Measurements from ENCODE around the gene FRYL. TPM values are rescaled to one million over a fixed set of nuclear protein-coding genes. Genes with fewer than 3 reads are reported as not detected.

Gene FRYL
- total RNA-seq, 1 experiment from 2014 or later, result 53.9 TPM

DNA sequence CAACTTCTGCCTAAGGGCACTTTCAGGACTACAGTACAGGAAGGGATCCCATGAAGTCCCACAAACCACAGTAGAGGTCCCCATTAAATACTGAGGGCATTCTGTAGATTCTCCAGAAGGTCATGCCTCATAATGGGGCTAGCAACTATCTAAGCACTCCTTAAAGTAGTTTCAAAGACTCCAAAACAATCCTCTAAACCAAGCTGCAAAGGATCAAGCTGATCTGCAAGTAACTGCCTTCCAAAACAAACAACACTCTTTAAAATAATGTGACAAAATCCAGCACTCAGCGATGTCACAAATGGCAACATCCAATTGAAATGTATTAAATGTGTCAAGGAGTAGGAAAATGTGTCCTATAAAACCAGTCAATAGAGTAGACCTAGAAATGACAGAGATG lies 118.7 kb downstream of the FRYL start:
- peaks cover 17% of the 10 kb centered on the region; the same call in 1 of the 2 replicates for H3F3A ChIP-seq (ENCODE audit: insufficient read depth, low read depth)
- no peaks in the 10 kb centered on the region for H3K9me3 ChIP-seq (ENCODE audit: insufficient read depth, low read depth)
- H3K27ac ChIP-seq, result no peak overlapping the region
- H3K79me2 ChIP-seq (ENCODE audit: low read depth), result no peaks in the 10 kb centered on the region
- no peak for DNase-seq
- no peaks in the 10 kb centered on the region for H3K27me3 ChIP-seq (ENCODE audit: insufficient read depth, low read depth)
- H3K4me1 ChIP-seq (replicated peaks; ENCODE audit: insufficient read depth), result peaks cover 19% of the 10 kb centered on the region
- no peak overlapping the region for H3K4me3 ChIP-seq
- H4K20me1 ChIP-seq (ENCODE audit: insufficient read depth), result no peaks in the 10 kb centered on the region
- BruUV-seq (replicated peaks), result no TSS peak
- TF ChIP-seq, protein P1, sequence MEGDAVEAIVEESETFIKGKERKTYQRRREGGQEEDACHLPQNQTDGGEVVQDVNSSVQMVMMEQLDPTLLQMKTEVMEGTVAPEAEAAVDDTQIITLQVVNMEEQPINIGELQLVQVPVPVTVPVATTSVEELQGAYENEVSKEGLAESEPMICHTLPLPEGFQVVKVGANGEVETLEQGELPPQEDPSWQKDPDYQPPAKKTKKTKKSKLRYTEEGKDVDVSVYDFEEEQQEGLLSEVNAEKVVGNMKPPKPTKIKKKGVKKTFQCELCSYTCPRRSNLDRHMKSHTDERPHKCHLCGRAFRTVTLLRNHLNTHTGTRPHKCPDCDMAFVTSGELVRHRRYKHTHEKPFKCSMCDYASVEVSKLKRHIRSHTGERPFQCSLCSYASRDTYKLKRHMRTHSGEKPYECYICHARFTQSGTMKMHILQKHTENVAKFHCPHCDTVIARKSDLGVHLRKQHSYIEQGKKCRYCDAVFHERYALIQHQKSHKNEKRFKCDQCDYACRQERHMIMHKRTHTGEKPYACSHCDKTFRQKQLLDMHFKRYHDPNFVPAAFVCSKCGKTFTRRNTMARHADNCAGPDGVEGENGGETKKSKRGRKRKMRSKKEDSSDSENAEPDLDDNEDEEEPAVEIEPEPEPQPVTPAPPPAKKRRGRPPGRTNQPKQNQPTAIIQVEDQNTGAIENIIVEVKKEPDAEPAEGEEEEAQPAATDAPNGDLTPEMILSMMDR (conservative IDR thresholded peaks at IDR 0.05), result no peak
- no peak for TF ChIP-seq EZH2 (IDR thresholded peaks at IDR 0.05; ENCODE audit: low read depth)
- no peak overlapping the region for H3K4me2 ChIP-seq
- POLR2A ChIA-PET (ENCODE audit: unreplicated experiment), result no interaction called here
- H3K9me2 ChIP-seq (ENCODE audit: insufficient read depth), result no peaks in the 10 kb centered on the region
- H2AFZ ChIP-seq, result no peak overlapping the region
- H3K36me3 ChIP-seq (ENCODE audit: low read depth), result no peaks in the 10 kb centered on the region
- intact Hi-C loops (cut with micrococcal nuclease; ENCODE audit: unreplicated experiment), result no loop called here
- CTCF ChIA-PET, result no interaction called here

DNA sequence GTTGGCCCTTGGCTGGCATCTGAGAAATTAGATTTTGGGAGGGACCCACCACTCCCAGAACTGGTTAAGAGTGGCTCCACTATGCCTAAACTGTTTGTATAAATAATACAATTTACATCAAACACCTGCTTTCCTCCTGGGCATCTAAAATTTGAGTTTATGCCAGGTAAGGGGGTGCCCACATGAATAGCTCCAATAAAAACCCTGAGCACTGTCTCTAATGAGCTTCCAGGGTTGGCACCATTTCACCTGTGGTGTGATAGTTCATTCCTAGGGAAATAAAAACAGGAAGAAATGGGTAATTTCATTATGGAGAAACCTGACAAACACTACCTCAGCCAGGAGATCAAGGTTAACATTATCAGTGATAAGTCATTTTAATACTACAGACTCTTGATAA lies 119.7 kb downstream of the FRYL start:
- Histone ChIP-seq H3K4me2 (no peak overlapping the region), H3K36me3 (ENCODE audit: low read depth) (no peaks in the 10 kb centered on the region), H3K4me3 (no peak overlapping the region), H3K79me2 (ENCODE audit: low read depth) (no peaks in the 10 kb centered on the region), H3K9me3 (ENCODE audit: insufficient read depth, low read depth) (no peaks in the 10 kb centered on the region), H3F3A (ENCODE audit: insufficient read depth, low read depth) (peaks cover 9% of the 10 kb centered on the region; the same call in 1 of the 2 replicates), H3K9me2 (ENCODE audit: insufficient read depth) (no peaks in the 10 kb centered on the region), H4K20me1 (ENCODE audit: insufficient read depth) (no peaks in the 10 kb centered on the region), H3K27me3 (ENCODE audit: insufficient read depth, low read depth) (no peaks in the 10 kb centered on the region), H3K27ac (no peak overlapping the region), H3K4me1 (replicated peaks; ENCODE audit: insufficient read depth) (peaks cover 9% of the 10 kb centered on the region), H2AFZ (no peak overlapping the region)
- intact Hi-C loops (cut with micrococcal nuclease; ENCODE audit: unreplicated experiment), result no loop called here
- no peak for TF ChIP-seq EZH2 (IDR thresholded peaks at IDR 0.05; ENCODE audit: low read depth)
- TF ChIP-seq, protein P1 (conservative IDR thresholded peaks at IDR 0.05), result no peak
- no TSS peak for BruUV-seq (replicated peaks)
- POLR2A ChIA-PET (ENCODE audit: unreplicated experiment), result no interaction called here
- CTCF ChIA-PET, result no interaction called here
- DNase-seq, result no peak

DNA sequence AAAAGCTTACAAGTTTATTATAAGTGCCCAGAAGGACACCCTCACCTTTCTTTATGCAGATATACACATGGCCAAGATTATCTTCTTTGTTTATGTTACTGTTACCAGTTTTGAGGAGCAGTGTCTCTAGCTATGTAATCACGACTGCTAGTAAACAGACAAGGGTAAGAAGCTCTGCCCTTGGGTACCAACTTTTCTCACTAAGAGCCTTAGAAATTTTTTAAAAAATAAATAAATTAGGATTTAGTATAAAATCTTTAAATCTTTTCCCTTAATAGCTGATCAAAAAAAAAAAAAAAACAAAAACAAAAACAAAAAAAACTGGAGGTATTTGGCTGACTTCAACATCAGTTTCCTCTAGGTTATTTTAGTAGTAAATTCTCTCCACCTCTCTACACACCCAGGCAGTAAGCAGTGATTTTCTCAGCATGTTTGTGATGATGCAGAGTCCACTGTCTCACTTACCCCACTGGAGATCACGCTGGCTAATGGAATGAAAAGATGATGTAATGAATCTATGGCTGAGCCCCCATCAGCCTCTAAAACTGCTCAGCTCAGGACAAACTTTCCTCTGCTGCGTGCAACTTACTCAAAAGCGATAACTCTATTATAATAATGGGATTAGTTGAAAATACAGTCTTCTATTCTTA lies 125.9 kb downstream of the FRYL start:
- Histone ChIP-seq H3K9me2 (ENCODE audit: insufficient read depth) (no peaks in the 10 kb centered on the region; the same call in 1 of the 2 replicates), H4K20me1 (ENCODE audit: insufficient read depth) (0 out of 2 replicates have a peak, but pooled peaks cover 3% of the 10 kb centered on the region), H3K27ac (no peak overlapping the region), H3K27me3 (ENCODE audit: insufficient read depth, low read depth) (no peaks in the 10 kb centered on the region), H3K9me3 (ENCODE audit: insufficient read depth, low read depth) (no peaks in the 10 kb centered on the region), H2AFZ (no peak overlapping the region), H3K4me3 (no peak overlapping the region), H3K4me1 (replicated peaks; ENCODE audit: insufficient read depth) (no peaks in the 10 kb centered on the region), H3F3A (ENCODE audit: insufficient read depth, low read depth) (peaks cover 5% of the 10 kb centered on the region; the same call in 1 of the 2 replicates), H3K36me3 (ENCODE audit: low read depth) (no peaks in the 10 kb centered on the region), H3K4me2 (no peak overlapping the region), H3K79me2 (ENCODE audit: low read depth) (no peaks in the 10 kb centered on the region)
- DNase-seq, result no peak
- intact Hi-C loops (cut with micrococcal nuclease; ENCODE audit: unreplicated experiment), result no loop called here
- TF ChIP-seq, protein P1 (conservative IDR thresholded peaks at IDR 0.05), result no peak
- TF ChIP-seq EZH2 (IDR thresholded peaks at IDR 0.05; ENCODE audit: low read depth), result no peak
- ChIA-PET POLR2A (ENCODE audit: unreplicated experiment) (no interaction called here), CTCF (no interaction called here)
- no TSS peak for BruUV-seq (replicated peaks)

Data from PC-9 (cell line).